C4-2B (cell line): Measurements from ENCODE around the gene ZC3H12C.
A peak's percentile ranks its signal among the peaks of the same experiment; 100 is the strongest.

Experiments used
- ZFX ChIP-seq: fragments of 450-650 bp; IDR thresholded peaks from 2 replicates; pipeline ENCODE4 v1.6.1; 2017
- TF ChIP-seq, protein P1 (sequence below): fragments of 450-650 bp; conservative IDR thresholded peaks from 2 replicates; pipeline ENCODE4 v1.5.1; 2017; ENCODE audit warnings: mild to moderate bottlenecking

DNA sequence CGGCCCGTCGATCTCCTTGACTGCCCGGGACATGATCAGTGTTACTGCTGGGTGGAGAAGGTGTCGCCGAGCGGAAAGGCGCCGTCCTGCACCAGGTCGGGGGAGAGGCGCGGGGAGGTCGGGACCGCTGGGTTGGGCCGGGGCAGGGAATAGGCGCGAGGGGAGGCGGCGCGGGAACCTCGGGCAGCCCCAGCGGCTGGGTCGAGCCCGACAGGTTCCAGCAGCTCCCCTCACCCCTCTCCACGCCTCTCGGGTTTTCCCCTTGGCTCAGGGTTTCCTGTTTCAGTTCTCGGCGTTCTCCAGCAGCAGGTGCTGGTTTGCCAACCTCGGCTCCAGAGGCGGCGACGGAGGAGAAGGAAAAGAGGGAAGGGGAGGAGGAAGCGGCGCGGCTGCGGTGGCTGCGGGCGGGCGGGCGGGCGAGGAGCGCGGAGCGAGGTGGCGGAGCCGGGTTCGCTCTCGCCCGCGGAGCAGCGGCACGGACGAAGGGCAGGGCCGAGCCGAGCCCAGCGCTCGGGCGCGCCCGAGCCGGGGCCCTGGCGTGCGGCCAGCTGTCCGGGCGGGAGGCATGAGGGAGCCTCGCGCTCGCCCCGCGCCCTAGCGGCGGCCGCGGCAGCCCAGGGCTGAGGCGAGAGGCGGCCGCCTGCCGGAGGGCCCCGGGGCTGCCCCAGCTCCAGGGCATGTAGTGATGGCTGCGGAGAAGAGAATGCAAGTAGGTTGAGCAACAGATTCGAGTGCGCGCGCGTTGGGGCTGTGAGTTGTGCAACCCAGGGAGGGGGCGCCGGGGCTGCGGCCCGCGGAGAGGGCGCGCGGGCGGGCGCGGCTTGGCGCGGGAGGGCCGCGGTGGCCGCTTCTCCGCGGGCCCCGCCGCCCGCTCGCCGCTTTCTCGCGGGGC, at the start of gene ZC3H12C:
- TF ChIP-seq, protein P1, sequence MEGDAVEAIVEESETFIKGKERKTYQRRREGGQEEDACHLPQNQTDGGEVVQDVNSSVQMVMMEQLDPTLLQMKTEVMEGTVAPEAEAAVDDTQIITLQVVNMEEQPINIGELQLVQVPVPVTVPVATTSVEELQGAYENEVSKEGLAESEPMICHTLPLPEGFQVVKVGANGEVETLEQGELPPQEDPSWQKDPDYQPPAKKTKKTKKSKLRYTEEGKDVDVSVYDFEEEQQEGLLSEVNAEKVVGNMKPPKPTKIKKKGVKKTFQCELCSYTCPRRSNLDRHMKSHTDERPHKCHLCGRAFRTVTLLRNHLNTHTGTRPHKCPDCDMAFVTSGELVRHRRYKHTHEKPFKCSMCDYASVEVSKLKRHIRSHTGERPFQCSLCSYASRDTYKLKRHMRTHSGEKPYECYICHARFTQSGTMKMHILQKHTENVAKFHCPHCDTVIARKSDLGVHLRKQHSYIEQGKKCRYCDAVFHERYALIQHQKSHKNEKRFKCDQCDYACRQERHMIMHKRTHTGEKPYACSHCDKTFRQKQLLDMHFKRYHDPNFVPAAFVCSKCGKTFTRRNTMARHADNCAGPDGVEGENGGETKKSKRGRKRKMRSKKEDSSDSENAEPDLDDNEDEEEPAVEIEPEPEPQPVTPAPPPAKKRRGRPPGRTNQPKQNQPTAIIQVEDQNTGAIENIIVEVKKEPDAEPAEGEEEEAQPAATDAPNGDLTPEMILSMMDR: peak; percentile 78
- no peak for TF ChIP-seq ZFX
